Measurements from ENCODE around the gene ATL2.
"Not testable (repeated sequence)": the region's sequence is repeated elsewhere in the genome, so short reads cannot be mapped to it uniquely, and the experiment has no call there.

Gene ATL2

DNA sequence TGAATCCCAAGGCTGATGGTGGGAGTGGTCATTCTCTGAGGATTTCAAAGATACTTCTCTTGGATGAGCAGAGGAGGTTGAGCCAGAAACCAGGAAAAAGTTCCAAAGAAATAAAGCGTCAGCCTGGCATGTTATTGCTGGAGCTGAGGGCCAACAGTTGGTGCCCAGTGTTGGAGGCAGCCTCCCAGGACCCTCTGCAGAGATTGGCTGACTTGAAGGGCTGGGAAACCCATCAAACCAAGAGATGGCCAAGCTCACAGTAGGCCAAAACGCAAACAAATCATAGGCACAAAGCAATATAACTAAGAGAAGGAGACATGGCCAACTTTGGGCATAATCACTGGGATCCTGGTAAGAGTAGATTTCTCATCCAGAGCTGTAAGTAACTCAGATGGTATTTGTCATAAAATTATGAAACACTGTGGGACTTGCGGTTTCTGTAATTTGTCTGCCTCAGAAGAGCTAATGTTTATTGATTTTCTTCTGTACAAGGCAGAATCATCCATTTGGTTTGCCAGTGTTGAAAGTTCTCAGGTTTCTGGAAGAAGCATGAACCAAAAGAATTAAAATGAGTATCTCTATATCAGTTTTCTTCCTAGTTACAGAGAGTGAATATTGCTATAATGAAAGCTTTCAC is 108.3 kb downstream of the ATL2 start:
- no peak for DNase-seq

GRCh38 chr2:38268001-38268400 is 109.1 kb downstream of the ATL2 start:
- no peak for DNase-seq

DNA sequence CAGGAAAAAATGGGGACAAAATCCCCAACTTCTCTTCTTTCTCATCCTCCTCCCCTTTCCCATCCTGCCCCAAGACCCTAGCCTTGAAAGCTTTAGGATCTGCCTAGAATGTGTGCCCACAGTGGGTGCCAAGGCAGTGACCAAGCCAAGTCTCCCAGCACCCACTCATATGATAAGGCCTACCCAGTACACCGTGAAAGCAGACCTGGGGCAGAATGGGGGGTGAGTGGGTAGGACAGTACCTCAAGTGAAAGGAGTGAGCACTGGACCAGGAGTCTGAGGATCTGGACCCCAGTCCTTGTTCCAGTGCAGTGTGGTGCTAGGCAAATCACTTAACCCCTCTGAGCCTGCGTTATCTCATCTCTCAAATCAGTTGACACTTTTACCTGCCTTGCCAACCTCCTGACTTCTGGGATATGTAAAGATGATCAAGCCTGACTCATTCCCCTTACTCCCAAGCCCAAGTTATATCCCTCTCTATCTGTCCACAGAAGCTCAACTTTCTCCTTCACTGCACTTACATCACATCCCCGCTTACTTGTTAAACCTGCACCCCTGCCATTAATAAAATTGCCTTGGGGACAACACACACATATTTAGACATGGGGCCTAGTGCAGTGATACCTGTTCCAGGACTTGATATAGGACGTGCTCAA is 109.7 kb downstream of the ATL2 start:
- no peak for DNase-seq

DNA sequence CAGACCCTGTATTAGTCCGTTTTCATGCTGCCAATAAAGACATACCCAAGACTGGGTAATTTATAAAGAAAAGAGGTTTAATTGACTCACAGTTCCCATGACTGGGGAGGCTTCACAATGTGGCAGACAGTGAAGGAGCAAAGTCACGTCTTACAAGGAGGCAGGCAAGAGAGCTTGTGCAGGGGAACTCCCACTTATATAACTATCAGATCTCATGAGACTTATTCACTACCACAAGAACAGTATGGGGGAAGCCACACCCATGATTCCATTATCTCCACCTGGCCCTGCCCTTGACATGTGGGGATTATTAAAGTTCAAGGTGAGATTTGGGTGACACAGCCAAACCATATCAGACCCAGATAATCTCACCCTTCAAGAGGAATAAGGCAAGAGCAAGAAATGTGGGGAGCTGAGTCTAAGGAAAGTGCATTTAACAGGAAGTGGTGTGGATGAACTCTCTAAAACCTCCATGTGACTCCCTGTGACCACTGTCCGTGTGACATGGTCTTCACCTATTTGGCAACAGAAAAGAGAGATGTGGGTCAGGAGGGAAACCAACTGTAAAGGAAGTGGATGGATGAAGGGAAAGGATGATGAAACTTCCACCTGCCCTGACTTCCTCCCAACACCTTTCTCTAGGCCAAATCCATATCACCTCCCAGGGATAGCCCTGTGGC is 110.6 kb downstream of the ATL2 start:
- DNase-seq = no peak

GRCh38 chr2:38265461-38265860 is 111.6 kb downstream of the ATL2 start:
- no peak for DNase-seq

- no peak for DNase-seq
Measured at GRCh38 chr2:38264396-38265221, 112.5 kb downstream of the ATL2 start.

GRCh38 chr2:38263293-38263692 is 113.8 kb downstream of the ATL2 start:
- no peak for DNase-seq

GRCh38 chr2:38262069-38262871 is 114.8 kb downstream of the ATL2 start:
- DNase-seq = no peak

GRCh38 chr2:38261569-38262068 is 115.5 kb downstream of the ATL2 start:
- DNase-seq = no peak

- no peak for DNase-seq
Measured at GRCh38 chr2:38260972-38261371, 116.1 kb downstream of the ATL2 start.

DNA sequence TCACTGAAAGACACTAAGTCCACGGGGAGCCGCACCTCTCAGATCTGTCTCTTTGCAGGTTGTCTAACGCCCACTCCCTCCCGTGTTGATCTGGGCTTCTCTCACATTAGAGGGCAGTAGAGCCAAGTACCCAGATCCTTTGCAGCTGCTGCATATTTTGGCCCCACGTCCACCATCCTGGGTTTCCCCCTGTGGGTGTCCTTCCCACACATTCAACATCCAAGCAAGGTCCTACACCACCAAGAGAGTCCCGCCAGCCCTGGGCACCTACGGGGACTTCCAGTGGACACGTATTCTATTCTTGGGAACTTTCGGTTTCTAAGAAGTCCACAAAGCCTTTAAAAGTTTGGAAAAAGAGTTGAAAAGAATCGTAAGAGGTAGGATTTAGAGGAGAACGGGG is 116.6 kb downstream of the ATL2 start:
- DNase-seq = no peak

- DNase-seq = no peak
Measured at GRCh38 chr2:38259311-38259710, 117.8 kb downstream of the ATL2 start.

DNA sequence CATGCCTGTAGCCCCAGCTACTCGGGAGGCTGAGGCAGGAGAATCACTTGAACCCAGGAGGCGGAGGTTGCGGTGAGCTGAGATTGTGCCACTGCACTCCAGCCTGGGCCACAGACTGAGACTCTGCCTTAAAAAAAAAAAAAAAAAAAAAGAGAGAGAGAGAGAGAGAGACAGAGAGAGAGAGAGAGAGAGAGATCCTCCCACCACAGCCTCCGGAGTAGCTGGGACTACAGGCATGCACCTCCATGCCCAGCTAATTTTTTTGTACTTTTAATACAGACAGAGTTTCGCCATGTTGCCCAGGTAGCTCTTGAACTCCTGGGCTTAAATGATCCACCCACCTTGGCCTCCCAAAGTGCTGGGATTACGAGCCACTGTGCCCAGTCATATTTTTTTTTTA is 119.4 kb downstream of the ATL2 start:
- not testable (repeated sequence) for DNase-seq

DNA sequence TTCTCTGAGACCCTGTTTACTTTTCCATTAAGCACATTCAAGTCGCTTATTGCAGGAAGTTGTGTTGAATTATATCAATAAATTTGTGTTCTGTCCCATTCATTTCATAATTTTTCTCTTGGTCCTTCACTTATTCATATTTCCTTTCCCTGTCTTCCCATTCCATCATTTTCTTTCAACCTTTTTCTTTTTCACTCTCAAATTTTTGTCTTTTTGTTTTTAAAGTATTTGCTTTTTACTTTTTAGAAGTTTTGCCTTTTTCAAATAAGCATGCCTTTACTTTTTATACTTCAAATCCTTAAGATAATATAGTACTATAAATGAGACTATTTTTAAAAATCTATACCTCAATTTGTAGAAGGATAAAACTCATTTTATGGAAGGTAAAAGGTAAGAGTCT is 120.5 kb downstream of the ATL2 start:
- no peak for DNase-seq

DNA sequence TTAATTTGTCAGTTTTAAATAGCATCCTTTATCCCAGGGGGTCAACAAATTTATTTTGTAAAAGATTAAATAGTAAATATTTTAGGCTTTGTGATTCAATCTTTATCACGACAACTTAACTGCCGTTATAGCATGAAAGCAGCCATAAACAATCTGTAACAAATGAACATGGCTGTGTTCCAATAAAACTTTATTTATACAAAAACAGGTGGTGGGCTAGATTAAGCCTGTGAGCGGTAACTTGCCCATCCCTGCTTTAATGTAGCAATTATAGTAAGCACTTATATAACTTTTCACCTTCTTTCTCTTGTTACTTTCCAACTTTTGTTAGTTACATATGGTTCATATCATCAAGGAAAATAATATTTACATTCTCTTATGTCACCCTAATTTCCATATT is 121.9 kb downstream of the ATL2 start:
- DNase-seq = no peak

GRCh38 chr2:38254796-38255195 is 122.3 kb downstream of the ATL2 start:
- no peak for DNase-seq

DNA sequence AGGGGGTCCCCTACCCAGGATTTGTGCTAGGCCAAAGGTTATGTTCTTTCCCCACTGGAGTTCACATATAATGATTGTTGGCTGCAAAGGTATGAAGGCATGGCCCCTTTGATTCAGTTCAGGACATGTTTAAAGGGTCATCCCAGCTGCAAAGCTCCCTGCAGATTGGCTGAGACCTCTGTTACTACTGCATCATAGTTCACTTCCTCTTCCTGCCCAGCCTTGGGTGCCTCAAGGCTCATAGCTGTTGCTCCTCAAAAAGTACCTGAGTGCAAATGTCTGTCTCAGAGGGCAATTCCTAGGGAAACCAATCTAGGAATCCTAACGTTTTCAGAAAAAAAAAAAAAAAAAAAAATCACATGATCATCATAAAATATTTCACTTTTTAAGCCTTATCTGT is 125.1 kb downstream of the ATL2 start:
- no peak for DNase-seq

DNA sequence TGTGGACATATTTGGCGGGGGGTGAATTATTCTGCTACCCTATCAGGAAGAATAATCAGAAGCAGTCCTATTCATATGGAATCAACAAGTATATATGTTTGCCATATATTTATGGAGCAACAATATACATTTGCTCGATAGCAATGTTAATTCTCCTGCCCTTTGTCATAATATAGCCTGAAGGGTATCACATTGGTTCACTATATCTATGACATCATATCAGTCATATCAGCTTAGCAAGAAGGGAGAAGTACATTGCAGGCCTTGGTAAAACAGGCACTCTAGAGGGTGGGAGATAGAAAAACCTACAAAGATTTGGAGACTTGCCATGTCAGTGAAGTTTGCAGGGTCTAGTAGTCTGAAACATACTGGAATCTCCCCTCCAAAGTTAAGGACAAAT is 128.4 kb downstream of the ATL2 start:
- DNase-seq = no peak

- DNase-seq = no peak
Measured at GRCh38 chr2:38248255-38248654, 128.8 kb downstream of the ATL2 start.

DNA sequence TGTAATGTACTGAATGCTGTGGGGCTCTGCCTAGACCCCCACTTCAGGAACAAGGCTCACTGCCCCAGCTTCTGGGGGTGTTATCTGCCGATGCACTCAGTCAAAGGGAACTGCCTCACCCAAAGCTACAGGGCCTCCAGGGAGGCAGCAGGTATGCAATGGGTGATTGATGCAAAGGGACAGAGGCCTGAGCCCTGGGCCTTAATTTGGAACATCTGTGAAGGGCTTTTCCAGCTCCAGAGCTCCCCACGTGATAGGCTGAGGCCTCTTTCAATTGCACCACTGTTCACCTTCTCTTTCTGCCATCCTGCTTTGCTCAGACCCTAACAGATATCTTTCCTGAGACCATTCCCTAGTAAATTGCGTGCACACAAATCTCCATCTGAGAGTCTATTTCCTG is 131.0 kb downstream of the ATL2 start:
- no peak for DNase-seq

DNA sequence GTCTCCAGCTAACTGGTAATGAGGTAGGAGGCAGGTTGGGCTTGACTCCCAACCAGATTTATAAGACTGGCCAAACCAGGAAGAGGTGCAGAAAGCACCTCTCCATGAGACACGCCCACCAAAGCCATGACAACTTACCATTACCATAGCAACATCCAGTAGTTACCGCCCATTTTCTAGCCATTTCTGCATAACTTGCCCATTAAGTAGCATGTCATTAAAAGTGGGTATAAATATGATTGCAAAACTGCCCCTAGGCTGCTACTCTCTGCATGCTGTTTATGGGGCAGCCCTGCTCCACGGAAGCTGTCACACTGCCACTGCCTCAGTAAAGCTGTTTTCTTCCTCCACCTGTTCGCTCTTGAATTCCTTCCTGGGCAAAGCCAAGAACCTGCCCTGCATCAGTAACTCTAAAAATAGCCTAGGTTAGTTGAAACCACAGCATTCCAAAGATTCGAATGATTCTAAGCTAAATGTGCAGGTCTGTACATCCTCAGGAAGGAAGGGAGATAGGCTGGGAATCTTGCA is 131.9 kb downstream of the ATL2 start:
- no peak for DNase-seq

DNA sequence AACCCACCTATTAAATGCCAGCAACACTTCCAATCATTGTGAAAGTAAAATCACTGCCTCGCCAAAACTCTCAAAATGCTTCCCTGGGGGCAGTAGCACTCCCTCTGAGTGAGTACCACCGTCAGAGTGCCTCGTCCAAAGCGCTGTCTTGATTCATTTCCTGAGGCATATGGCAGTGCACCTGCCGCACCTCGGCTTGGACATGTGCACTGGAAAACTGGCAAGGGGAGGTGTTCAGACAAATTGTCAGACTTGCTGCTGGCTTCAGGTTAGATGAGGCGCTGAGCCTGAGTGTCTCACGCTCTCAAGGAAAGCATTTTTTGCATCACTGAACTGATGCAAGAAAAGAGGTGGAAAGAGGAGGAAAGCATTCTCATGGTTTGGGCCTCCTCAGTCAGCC is 132.8 kb downstream of the ATL2 start:
- no peak for DNase-seq
